ENCODE results near the gene FRAS1. TPM values are rescaled to one million over a fixed set of nuclear protein-coding genes. Genes with fewer than 3 reads are reported as not detected.

FRAS1 gene
- total RNA-seq, 2 donors from 2014 or later, result 2.1 to 4.0 TPM

- Histone ChIP-seq H3K4me3 (no peak overlapping the region), H3K9ac (ENCODE audit: low read depth in 2 of 2, low read length in 2 of 2) (no peak overlapping the region), H3K27me3 (no peaks in the 10 kb centered on the region), H3K4me1 (no peaks in the 10 kb centered on the region), H3K9me3 (no peaks in the 10 kb centered on the region), H3K27ac (no peak overlapping the region), H3K36me3 (no peaks in the 10 kb centered on the region)
- intact Hi-C loops (cut with DNase I), result no loop called here
- no peak for DNase-seq
- TF ChIP-seq CTCF (IDR thresholded peaks at IDR 0.05), result no peak
These were observed 12.2 kb downstream of the FRAS1 start for GRCh38 chr4:78069319-78069718.

GRCh38 chr4:78069859-78070258 is 12.7 kb downstream of the FRAS1 start:
- intact Hi-C loops (cut with DNase I), result no loop called here
- no peaks in the 10 kb centered on the region for H3K36me3 ChIP-seq
- no peak overlapping the region for H3K4me3 ChIP-seq
- H3K27ac ChIP-seq, result no peak overlapping the region
- H3K27me3 ChIP-seq, result no peaks in the 10 kb centered on the region
- DNase-seq, result no peak
- no peak overlapping the region for H3K9ac ChIP-seq (ENCODE audit: low read depth in 2 of 2, low read length in 2 of 2)
- no peaks in the 10 kb centered on the region for H3K9me3 ChIP-seq
- no peaks in the 10 kb centered on the region for H3K4me1 ChIP-seq
- no peak for TF ChIP-seq CTCF (IDR thresholded peaks at IDR 0.05)

GRCh38 chr4:78070731-78071282 is 13.7 kb downstream of the FRAS1 start:
- H3K27ac ChIP-seq, result no peak overlapping the region
- DNase-seq, result no peak
- H3K9ac ChIP-seq (ENCODE audit: low read depth in 2 of 2, low read length in 2 of 2), result no peak overlapping the region
- H3K4me3 ChIP-seq, result no peak overlapping the region
- H3K36me3 ChIP-seq, result no peaks in the 10 kb centered on the region
- H3K27me3 ChIP-seq, result no peaks in the 10 kb centered on the region
- no peaks in the 10 kb centered on the region for H3K4me1 ChIP-seq
- no peak for TF ChIP-seq CTCF (IDR thresholded peaks at IDR 0.05)
- H3K9me3 ChIP-seq, result no peaks in the 10 kb centered on the region
- intact Hi-C loops (cut with DNase I), result no loop called here

GRCh38 chr4:78074759-78075158 is 17.6 kb downstream of the FRAS1 start:
- Histone ChIP-seq H3K9me3 (no peaks in the 10 kb centered on the region), H3K36me3 (no peaks in the 10 kb centered on the region), H3K4me3 (no peak overlapping the region), H3K27me3 (no peaks in the 10 kb centered on the region), H3K9ac (ENCODE audit: low read depth in 2 of 2, low read length in 2 of 2) (no peak overlapping the region), H3K4me1 (no peaks in the 10 kb centered on the region), H3K27ac (no peak overlapping the region)
- no peak for TF ChIP-seq CTCF (IDR thresholded peaks at IDR 0.05)
- intact Hi-C loops (cut with DNase I), result no loop called here
- no peak for DNase-seq

GRCh38 chr4:78075986-78076385 is 18.9 kb downstream of the FRAS1 start:
- H3K9ac ChIP-seq (ENCODE audit: low read depth in 2 of 2, low read length in 2 of 2), result no peak overlapping the region
- TF ChIP-seq CTCF (IDR thresholded peaks at IDR 0.05), result no peak
- H3K4me1 ChIP-seq, result no peaks in the 10 kb centered on the region
- no peaks in the 10 kb centered on the region for H3K9me3 ChIP-seq
- no peak overlapping the region for H3K27ac ChIP-seq
- H3K27me3 ChIP-seq, result no peaks in the 10 kb centered on the region
- intact Hi-C loops (cut with DNase I), result no loop called here
- no peak overlapping the region for H3K4me3 ChIP-seq
- H3K36me3 ChIP-seq, result no peaks in the 10 kb centered on the region
- no peak for DNase-seq
